HepG2 (cell line): ENCODE results near the gene VAMP2. TPM values are rescaled to one million over a fixed set of nuclear protein-coding genes. Genes with fewer than 3 reads are reported as not detected.

Source experiments
- ATRX ChIP-seq: sonication (generic); formaldehyde crosslinking; IDR thresholded peaks from 2 replicates; pipeline ENCODE4 v1.4.0; 2020; ENCODE audit warnings: missing genetic modification reagents, borderline replicate concordance
- CAMTA2 ChIP-seq: sonication (generic); formaldehyde crosslinking; IDR thresholded peaks from 2 replicates; pipeline ENCODE4 v1.4.0; 2020; ENCODE audit warnings: mild to moderate bottlenecking, missing genetic modification reagents, borderline replicate concordance
- GABPB1 ChIP-seq: IDR thresholded peaks from 2 replicates; pipeline ENCODE4 v1.6.1; 2016; ENCODE audit warnings: mild to moderate bottlenecking, missing genetic modification reagents, moderate library complexity, missing compliant biosample characterization
- GZF1 ChIP-seq: sonication (generic); formaldehyde crosslinking; IDR thresholded peaks from 2 replicates; pipeline ENCODE4 v1.5.1; 2020; ENCODE audit warnings: mild to moderate bottlenecking, missing genetic modification reagents
- HNRNPUL1 ChIP-seq: fragments of 200-400 bp; formaldehyde crosslinking; IDR thresholded peaks from 2 replicates; pipeline ENCODE4 v1.6.1; 2017; ENCODE audit warnings: low read depth, mild to moderate bottlenecking, low read length, moderate library complexity
- IKZF5 ChIP-seq: IDR thresholded peaks from 2 replicates; pipeline ENCODE4 v1.6.1; 2018; ENCODE audit warnings: missing genetic modification reagents, mild to moderate bottlenecking, missing compliant biosample characterization
- MBNL3 ChIP-seq: fragments of 250-450 bp; sonication (Bioruptor Pico); conservative IDR thresholded peaks from 2 replicates; pipeline ENCODE4 v1.8.0; 2022; ENCODE audit warnings: mild to moderate bottlenecking, inconsistent platforms
- MEF2D ChIP-seq: sonication (generic); formaldehyde crosslinking; IDR thresholded peaks from 2 replicates; pipeline ENCODE4 v1.5.1; 2020; ENCODE audit warnings: mild to moderate bottlenecking, missing genetic modification reagents
- NFE2L1 ChIP-seq: sonication (generic); formaldehyde crosslinking; IDR thresholded peaks from 2 replicates; pipeline ENCODE4 v1.4.0; 2020; ENCODE audit warnings: missing genetic modification reagents, mild to moderate bottlenecking, borderline replicate concordance
- SAFB2 ChIP-seq: sonication (generic); formaldehyde crosslinking; IDR thresholded peaks from 2 replicates; pipeline ENCODE4 v1.5.1; 2020; ENCODE audit warnings: missing genetic modification reagents, low read depth, mild to moderate bottlenecking, borderline replicate concordance
- TBX2 ChIP-seq: sonication (generic); formaldehyde crosslinking; IDR thresholded peaks from 2 replicates; pipeline ENCODE4 v1.5.0; 2020; ENCODE audit warnings: missing genetic modification reagents, mild to moderate bottlenecking, borderline replicate concordance
- ZFP36L1 ChIP-seq: sonication (generic); formaldehyde crosslinking; IDR thresholded peaks from 2 replicates; pipeline ENCODE4 v1.8.0; 2022; ENCODE audit warnings: mild to moderate bottlenecking, missing genetic modification reagents, moderate library complexity
- ZNF18 ChIP-seq: sonication (generic); formaldehyde crosslinking; IDR thresholded peaks from 2 replicates; pipeline ENCODE4 v1.8.0; 2022; ENCODE audit warnings: mild to moderate bottlenecking, missing genetic modification reagents; ENCODE audit not compliant: insufficient replicate concordance
- ZNF597 ChIP-seq: sonication (generic); formaldehyde crosslinking; IDR thresholded peaks from 2 replicates; pipeline ENCODE4 v1.5.0; 2020; ENCODE audit warnings: missing genetic modification reagents
- polyA plus RNA-seq, 8 experiments: library from polyadenylated mRNA; depleted of rRNA in 3 of 8; stranded (reverse) in 7 of 8; unstranded in 1 of 8; fragments of >200 nt; fragmentation: Illumina TruSeq in 4 of 8; extraction: Trizol in 4 of 8; gene quantifications; 2 replicates each; pipeline versions ENCODE4 v1.2.1 to v1.2.3, GENCODE V29; 2011 to 2016; ENCODE audit warnings: low read depth in 4 of 8, missing spikeins in 1 of 8, mixed read lengths in 1 of 8; ENCODE audit not compliant: insufficient read depth in 1 of 8
- total RNA-seq, 5 experiments: library from RNA; depleted of rRNA; stranded (reverse); fragments of >200 nt; fragmentation: Illumina TruSeq; extraction: Trizol; gene quantifications; 2 replicates each; pipeline ENCODE4 v1.2.3, GENCODE V29; 2016; ENCODE audit warnings: low read depth in 1 of 5
- TF ChIP-seq, protein P1 (sequence below): sonication (generic); formaldehyde crosslinking; IDR thresholded peaks from 2 replicates; pipeline ENCODE4 v1.5.0; 2020; ENCODE audit warnings: missing genetic modification reagents, mild to moderate bottlenecking, borderline replicate concordance
- TF ChIP-seq, protein P2 (sequence below): sonication (generic); formaldehyde crosslinking; IDR thresholded peaks from 2 replicates; pipeline ENCODE4 v1.5.1; 2020; ENCODE audit warnings: missing genetic modification reagents, mild to moderate bottlenecking, borderline replicate concordance
- TF ChIP-seq, protein P3 (sequence below): sonication (generic); formaldehyde crosslinking; IDR thresholded peaks from 2 replicates; pipeline ENCODE4 v1.8.0; 2022; ENCODE audit warnings: missing genetic modification reagents, mild to moderate bottlenecking, borderline replicate concordance
- TF ChIP-seq, protein P4 (sequence below): IDR thresholded peaks from 2 replicates; pipeline ENCODE4 v1.6.1; 2018; ENCODE audit warnings: missing genetic modification reagents

The VAMP2 gene
- total and polyA plus RNA-seq, 2 of the 13 experiments (the other 11 are each of a cell fraction or from before 2014, with no cell fraction given): 3.9 to 17.2 TPM

GRCh38 chr17:8176197-8176940 is 13.6 kb upstream of the VAMP2 start, which contains the start of gene TMEM107 (continued):
- TF ChIP-seq SAFB2 (CRISPR knock-in tag) (0 out of 2 replicates have a peak, but pooled peaks have one; percentile 77), MEF2D (CRISPR knock-in tag) (no peak; the same call in 1 of the 2 replicates), ZNF597 (no peak), NFE2L1 (CRISPR knock-in tag) (no peak), GZF1 (CRISPR knock-in tag) (peak; percentile 73; the same call in 1 of the 2 replicates), HNRNPUL1 (no peak), MBNL3 (CRISPR knock-in tag) (no peak), ATRX (CRISPR knock-in tag) (no peak), GABPB1 (peak; percentile 57; the same call in 1 of the 2 replicates), CAMTA2 (CRISPR knock-in tag) (no peak), ZFP36L1 (no peak), ZNF18 (CRISPR knock-in tag) (no peak), IKZF5 (no peak), TBX2 (CRISPR knock-in tag) (peak; percentile 76)
- TF ChIP-seq, protein P1, sequence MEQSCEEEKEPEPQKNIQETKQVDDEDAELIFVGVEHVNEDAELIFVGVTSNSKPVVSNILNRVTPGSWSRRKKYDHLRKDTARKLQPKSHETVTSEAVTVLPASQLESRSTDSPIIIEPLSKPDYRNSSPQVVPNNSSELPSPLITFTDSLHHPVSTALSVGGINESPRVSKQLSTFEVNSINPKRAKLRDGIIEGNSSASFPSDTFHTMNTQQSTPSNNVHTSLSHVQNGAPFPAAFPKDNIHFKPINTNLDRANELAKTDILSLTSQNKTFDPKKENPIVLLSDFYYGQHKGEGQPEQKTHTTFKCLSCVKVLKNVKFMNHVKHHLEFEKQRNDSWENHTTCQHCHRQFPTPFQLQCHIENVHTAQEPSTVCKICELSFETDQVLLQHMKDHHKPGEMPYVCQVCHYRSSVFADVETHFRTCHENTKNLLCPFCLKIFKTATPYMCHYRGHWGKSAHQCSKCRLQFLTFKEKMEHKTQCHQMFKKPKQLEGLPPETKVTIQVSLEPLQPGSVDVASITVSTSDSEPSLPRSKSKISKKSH (CRISPR knock-in tag): no peak
- TF ChIP-seq, protein P2, sequence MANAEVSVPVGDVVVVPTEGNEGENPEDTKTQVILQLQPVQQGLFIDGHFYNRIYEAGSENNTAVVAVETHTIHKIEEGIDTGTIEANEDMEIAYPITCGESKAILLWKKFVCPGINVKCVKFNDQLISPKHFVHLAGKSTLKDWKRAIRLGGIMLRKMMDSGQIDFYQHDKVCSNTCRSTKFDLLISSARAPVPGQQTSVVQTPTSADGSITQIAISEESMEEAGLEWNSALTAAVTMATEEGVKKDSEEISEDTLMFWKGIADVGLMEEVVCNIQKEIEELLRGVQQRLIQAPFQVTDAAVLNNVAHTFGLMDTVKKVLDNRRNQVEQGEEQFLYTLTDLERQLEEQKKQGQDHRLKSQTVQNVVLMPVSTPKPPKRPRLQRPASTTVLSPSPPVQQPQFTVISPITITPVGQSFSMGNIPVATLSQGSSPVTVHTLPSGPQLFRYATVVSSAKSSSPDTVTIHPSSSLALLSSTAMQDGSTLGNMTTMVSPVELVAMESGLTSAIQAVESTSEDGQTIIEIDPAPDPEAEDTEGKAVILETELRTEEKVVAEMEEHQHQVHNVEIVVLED (CRISPR knock-in tag): peak; percentile 49; the same call in 1 of the 2 replicates
- TF ChIP-seq, protein P3, sequence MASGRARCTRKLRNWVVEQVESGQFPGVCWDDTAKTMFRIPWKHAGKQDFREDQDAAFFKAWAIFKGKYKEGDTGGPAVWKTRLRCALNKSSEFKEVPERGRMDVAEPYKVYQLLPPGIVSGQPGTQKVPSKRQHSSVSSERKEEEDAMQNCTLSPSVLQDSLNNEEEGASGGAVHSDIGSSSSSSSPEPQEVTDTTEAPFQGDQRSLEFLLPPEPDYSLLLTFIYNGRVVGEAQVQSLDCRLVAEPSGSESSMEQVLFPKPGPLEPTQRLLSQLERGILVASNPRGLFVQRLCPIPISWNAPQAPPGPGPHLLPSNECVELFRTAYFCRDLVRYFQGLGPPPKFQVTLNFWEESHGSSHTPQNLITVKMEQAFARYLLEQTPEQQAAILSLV (CRISPR knock-in tag): peak; percentile 48; the same call in 1 of the 2 replicates
- TF ChIP-seq, protein P4, sequence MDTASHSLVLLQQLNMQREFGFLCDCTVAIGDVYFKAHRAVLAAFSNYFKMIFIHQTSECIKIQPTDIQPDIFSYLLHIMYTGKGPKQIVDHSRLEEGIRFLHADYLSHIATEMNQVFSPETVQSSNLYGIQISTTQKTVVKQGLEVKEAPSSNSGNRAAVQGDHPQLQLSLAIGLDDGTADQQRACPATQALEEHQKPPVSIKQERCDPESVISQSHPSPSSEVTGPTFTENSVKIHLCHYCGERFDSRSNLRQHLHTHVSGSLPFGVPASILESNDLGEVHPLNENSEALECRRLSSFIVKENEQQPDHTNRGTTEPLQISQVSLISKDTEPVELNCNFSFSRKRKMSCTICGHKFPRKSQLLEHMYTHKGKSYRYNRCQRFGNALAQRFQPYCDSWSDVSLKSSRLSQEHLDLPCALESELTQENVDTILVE (CRISPR knock-in tag): 0 out of 2 replicates have a peak, but pooled peaks have one; percentile 14
